ENCODE measurements around the gene CNTD1. TPM values are rescaled to one million over a fixed set of nuclear protein-coding genes. Genes with fewer than 3 reads are reported as not detected.
"Not testable (repeated sequence)": the region's sequence is repeated elsewhere in the genome, so short reads cannot be mapped to it uniquely, and the experiment has no call there.

The CNTD1 gene
- total RNA-seq, 1 experiment from 2014 or later = not detected

GRCh38 chr17:42845918-42846593 lies 47.4 kb downstream of the CNTD1 start:
- DNase-seq (ENCODE audit: low spot score) = peak; percentile 31

- DNase-seq (ENCODE audit: low spot score) = no peak
Observed at GRCh38 chr17:42846594-42847280, 48.1 kb downstream of the CNTD1 start.

- DNase-seq (ENCODE audit: low spot score) = no peak
Observed at GRCh38 chr17:42848093-42848492, 49.4 kb downstream of the CNTD1 start.

GRCh38 chr17:42849031-42849430 lies 50.4 kb downstream of the CNTD1 start:
- DNase-seq (ENCODE audit: low spot score) = no peak

- DNase-seq (ENCODE audit: low spot score) = peak; percentile 37
Observed at GRCh38 chr17:42849451-42850181, 51.0 kb downstream of the CNTD1 start.

GRCh38 chr17:42850954-42851353 lies 52.3 kb downstream of the CNTD1 start, which contains the start of gene AOC3:
TSS of gene AOC3 (plus strand) at chr17:42851199. CDS start at chr17:42851344, 145 bp downstream.
- DNase-seq (ENCODE audit: low spot score) = no peak

- DNase-seq (ENCODE audit: low spot score) = not testable (repeated sequence)
Observed at GRCh38 chr17:42851371-42852240, 52.9 kb downstream of the CNTD1 start.

GRCh38 chr17:42852351-42852750 lies 53.7 kb downstream of the CNTD1 start:
- no peak for DNase-seq (ENCODE audit: low spot score)

- no peak for DNase-seq (ENCODE audit: low spot score)
Observed at GRCh38 chr17:42853004-42853403, 54.3 kb downstream of the CNTD1 start.

- DNase-seq (ENCODE audit: low spot score) = no peak
Observed at GRCh38 chr17:42853597-42853967, 54.9 kb downstream of the CNTD1 start.

GRCh38 chr17:42853968-42854790 lies 55.5 kb downstream of the CNTD1 start:
- DNase-seq (ENCODE audit: low spot score) = no peak

- DNase-seq (ENCODE audit: low spot score) = no peak
Observed at GRCh38 chr17:42855048-42855596, 56.5 kb downstream of the CNTD1 start.

- DNase-seq (ENCODE audit: low spot score) = not testable (repeated sequence)
Observed at GRCh38 chr17:42856093-42856492, 57.4 kb downstream of the CNTD1 start.

GRCh38 chr17:42856516-42856915 lies 57.9 kb downstream of the CNTD1 start:
- DNase-seq (ENCODE audit: low spot score) = not testable (repeated sequence)

- DNase-seq (ENCODE audit: low spot score) = no peak
Observed at GRCh38 chr17:42857389-42857788, 58.7 kb downstream of the CNTD1 start.

Other genes starting within 250 kb of the CNTD1 start
- 0.47 and 0.48 TPM in 2 replicates for gene HSD17B1, start 245.9 kb upstream of the CNTD1 start, total RNA-seq (2014; rRNA removed; shearing (Covaris generic))
- gene COASY, start 236.7 kb upstream of the CNTD1 start, total RNA-seq (2014; rRNA removed; shearing (Covaris generic)) = 26.8 and 31.9 TPM in 2 replicates
- gene MLX, start 231.8 kb upstream of the CNTD1 start, total RNA-seq (2014; rRNA removed; shearing (Covaris generic)) = 23.2 and 31.9 TPM in 2 replicates
- 11.9 and 12.6 TPM in 2 replicates for gene PSMC3IP, start 221.1 kb upstream of the CNTD1 start, total RNA-seq (2014; rRNA removed; shearing (Covaris generic))
- 28.7 and 49.5 TPM in 2 replicates for gene RETREG3, start 189.5 kb upstream of the CNTD1 start, total RNA-seq (2014; rRNA removed; shearing (Covaris generic))
- 74.3 and 92.3 TPM in 2 replicates for gene TUBG1, start 189.2 kb upstream of the CNTD1 start, total RNA-seq (2014; rRNA removed; shearing (Covaris generic))
- 5.5 and 7.5 TPM in 2 replicates for gene TUBG2, start 139.6 kb upstream of the CNTD1 start, total RNA-seq (2014; rRNA removed; shearing (Covaris generic))
- gene PLEKHH3, start 121.9 kb upstream of the CNTD1 start, total RNA-seq (2014; rRNA removed; shearing (Covaris generic)) = 3.3 and 5.9 TPM in 2 replicates
- 0.23 and 0.74 TPM in 2 replicates for gene CCR10, start 117.0 kb upstream of the CNTD1 start, total RNA-seq (2014; rRNA removed; shearing (Covaris generic))
- gene CNTNAP1, start 116.3 kb upstream of the CNTD1 start, total RNA-seq (2014; rRNA removed; shearing (Covaris generic)) = 6.7 and 7.0 TPM in 2 replicates
- 2.2 and 4.5 TPM in 2 replicates for gene EZH1, start 53.8 kb upstream of the CNTD1 start, total RNA-seq (2014; rRNA removed; shearing (Covaris generic))
- not detected in 2 replicates for gene RAMP2, start 37.6 kb upstream of the CNTD1 start, total RNA-seq (2014; rRNA removed; shearing (Covaris generic))
- gene VPS25, start 25.4 kb upstream of the CNTD1 start, total RNA-seq (2014; rRNA removed; shearing (Covaris generic)) = 85.2 and 95.4 TPM in 2 replicates
- not detected in 2 replicates for gene WNK4, start 18.3 kb upstream of the CNTD1 start, total RNA-seq (2014; rRNA removed; shearing (Covaris generic))
- 124 and 139 TPM in 2 replicates for gene COA3, start 157 bp upstream of the CNTD1 start, total RNA-seq (2014; rRNA removed; shearing (Covaris generic))
- 44.2 and 69.8 TPM in 2 replicates for gene BECN1, start 25.4 kb downstream of the CNTD1 start, total RNA-seq (2014; rRNA removed; shearing (Covaris generic))
- gene PSME3, start 34.5 kb downstream of the CNTD1 start, total RNA-seq (2014; rRNA removed; shearing (Covaris generic)) = 109 and 113 TPM in 2 replicates
- 0.45 TPM in 1 of 2 replicates, not detected in the other for gene AOC2, start 45.7 kb downstream of the CNTD1 start, total RNA-seq (2014; rRNA removed; shearing (Covaris generic))
- 0.04 and 0.06 TPM in 2 replicates for gene AOC3, start 52.3 kb downstream of the CNTD1 start, total RNA-seq (2014; rRNA removed; shearing (Covaris generic))
- not detected in 2 replicates for gene G6PC1, start 101.9 kb downstream of the CNTD1 start, total RNA-seq (2014; rRNA removed; shearing (Covaris generic))
- 23.7 and 27.2 TPM in 2 replicates for gene AARSD1, start 165.6 kb downstream of the CNTD1 start, total RNA-seq (2014; rRNA removed; shearing (Covaris generic))
- gene PTGES3L, start 181.2 kb downstream of the CNTD1 start, total RNA-seq (2014; rRNA removed; shearing (Covaris generic)) = 0.19 TPM in 1 of 2 replicates, not detected in the other
- gene RUNDC1, start 181.7 kb downstream of the CNTD1 start, total RNA-seq (2014; rRNA removed; shearing (Covaris generic)) = 3.6 and 3.8 TPM in 2 replicates
- gene RPL27, start 199.6 kb downstream of the CNTD1 start, total RNA-seq (2014; rRNA removed; shearing (Covaris generic)) = 1,450 and 1,519 TPM in 2 replicates
- gene IFI35, start 207.9 kb downstream of the CNTD1 start, total RNA-seq (2014; rRNA removed; shearing (Covaris generic)) = 66.7 and 80.2 TPM in 2 replicates
- gene VAT1, start 223.5 kb downstream of the CNTD1 start, total RNA-seq (2014; rRNA removed; shearing (Covaris generic)) = 104 and 118 TPM in 2 replicates
- not detected in 2 replicates for gene RND2, start 226.4 kb downstream of the CNTD1 start, total RNA-seq (2014; rRNA removed; shearing (Covaris generic))